GM12878 (cell line): ENCODE results near the gene BACE2. TPM values are rescaled to one million over a fixed set of nuclear protein-coding genes. Genes with fewer than 3 reads are reported as not detected.

ENCODE experiments used
- ATAC-seq: fragments of 200-7000 bp; cut with Tn5 transposase; 3 replicates; pipeline ENCODE4 v1.9.1; 2020; ENCODE audit warnings: mild to moderate bottlenecking, moderate library complexity
- BruUV-seq: library from RNA; stranded (reverse); fragments of 400-500 nt; replicated peaks from 2 replicates; lab custom pipeline; 2021; lab: Mats Ljungman, UMichigan
- CTCF ChIA-PET: fragments of 300-600 bp; sonication (Branson Sonifier 250); formaldehyde crosslinking; extraction: SDS; loops from one replicate; lab custom pipeline; 2021; ENCODE audit warnings: inconsistent platforms; lab: Yijun Ruan, JAX
- POLR2A ChIA-PET: fragments of 350-600 bp; formaldehyde crosslinking; extraction: SDS; loops from one replicate; lab custom pipeline; 2021; ENCODE audit warnings: inconsistent platforms; lab: Charles Lee
- RAD21 ChIA-PET: fragments of 300-600 bp; sonication (Branson Sonifier 250); formaldehyde crosslinking; loops from one replicate; lab custom pipeline; 2023; ENCODE audit warnings: antibody characterized with exemption; ENCODE audit not compliant: unreplicated experiment; lab: Charles Lee
- SMC1A ChIA-PET: fragments of 300-600 bp; sonication (Branson Sonifier 250); formaldehyde crosslinking; loops from one replicate; lab custom pipeline; 2023; ENCODE audit not compliant: unreplicated experiment, uncharacterized antibody; lab: Charles Lee
- DNase-seq: peaks from one replicate; pipeline ENCODE4 v3.0.0-alpha.2; 2011; ENCODE audit warnings: low read depth, low spot score
- FAIRE-seq: peaks from 3 replicates; lab custom pipeline; 2011; peaks lifted over from hg19 to GRCh38; lab: Jason Lieb, UNC
- H2AFZ ChIP-seq: 2 replicates; pipeline ENCODE4 v1.6.0; 2011; ENCODE audit warnings: low read depth, low read length, control low read depth; ENCODE audit not compliant: control insufficient read depth
- H3K27ac ChIP-seq: 2 replicates; pipeline ENCODE4 v1.5.1; 2011; ENCODE audit warnings: control low read depth; ENCODE audit not compliant: control insufficient read depth, insufficient read depth
- H3K27me3 ChIP-seq, 2 experiments: replicated peaks in 1 of 2; 2 replicates each; pipeline versions ENCODE4 v1.6.0 to v1.6.1; 2011; ENCODE audit warnings: low read length in 1 of 2; ENCODE audit not compliant: control insufficient read depth in 2 of 2, insufficient read depth in 2 of 2
- H3K36me3 ChIP-seq, 2 experiments: 2 replicates each; pipeline ENCODE4 v1.5.1; 2011; ENCODE audit warnings: low read length in 1 of 2; ENCODE audit not compliant: control insufficient read depth in 2 of 2, insufficient read depth in 2 of 2
- H3K4me1 ChIP-seq: 2 replicates; pipeline ENCODE4 v1.6.1; 2011; ENCODE audit warnings: mild to moderate bottlenecking, low read length, moderate library complexity, mixed read lengths; ENCODE audit not compliant: control insufficient read depth, insufficient read depth
- H3K4me2 ChIP-seq: 2 replicates; pipeline ENCODE4 v1.6.0; 2011; ENCODE audit warnings: control low read depth; ENCODE audit not compliant: control insufficient read depth, insufficient read depth
- H3K4me3 ChIP-seq: fragments of 200-600 bp; sonication (generic); 2 replicates; pipeline ENCODE4 v1.5.1; 2016
- H3K79me2 ChIP-seq: 2 replicates; pipeline ENCODE4 v1.6.0; 2011; ENCODE audit warnings: low read length; ENCODE audit not compliant: control insufficient read depth, insufficient read depth
- H3K9ac ChIP-seq: 2 replicates; pipeline ENCODE4 v1.8.0; 2011; ENCODE audit warnings: low read length, control low read depth, mixed read lengths; ENCODE audit not compliant: control insufficient read depth, insufficient read depth
- H3K9me3 ChIP-seq: replicated peaks from 3 replicates; pipeline ENCODE4 v1.5.1; 2011; ENCODE audit warnings: mild to moderate bottlenecking, low read length; ENCODE audit not compliant: control insufficient read depth, insufficient read depth
- H4K20me1 ChIP-seq: 2 replicates; pipeline ENCODE4 v1.6.0; 2011; ENCODE audit not compliant: control insufficient read depth, insufficient read depth
- CHD1 ChIP-seq: IDR thresholded peaks from 2 replicates; pipeline ENCODE4 v1.6.1; 2012; ENCODE audit warnings: low read depth, low read length, improper control_type of control experiment
- CHD4 ChIP-seq: fragments of 200-600 bp; sonication (generic); IDR thresholded peaks from 2 replicates; pipeline ENCODE4 v1.6.1; 2016; ENCODE audit warnings: mild to moderate bottlenecking
- CUX1 ChIP-seq: IDR thresholded peaks from 2 replicates; pipeline ENCODE4 v1.6.1; 2012; ENCODE audit warnings: improper control_type of control experiment, low read depth, low read length; ENCODE audit not compliant: insufficient replicate concordance
- E2F8 ChIP-seq: fragments of 450-650 bp; IDR thresholded peaks from 2 replicates; pipeline ENCODE4 v1.6.1; 2018; ENCODE audit warnings: mild to moderate bottlenecking, low read depth, moderate library complexity; ENCODE audit not compliant: partially characterized antibody
- FOS ChIP-seq: IDR thresholded peaks from 3 replicates; pipeline ENCODE4 v1.6.1; 2011; ENCODE audit warnings: borderline replicate concordance; ENCODE audit not compliant: insufficient read length; ENCODE audit errors: extremely low read depth
- SRF ChIP-seq, 2 experiments: IDR thresholded peaks; 2 replicates each; pipeline ENCODE4 v1.6.1; 2011; ENCODE audit warnings: low read depth in 2 of 2, low read length in 2 of 2, mild to moderate bottlenecking in 1 of 2, moderate library complexity in 1 of 2
- WRNIP1 ChIP-seq: IDR thresholded peaks from 2 replicates; pipeline ENCODE4 v1.6.1; 2011; ENCODE audit warnings: low read depth, low read length, improper control_type of control experiment, borderline replicate concordance
- WGBS: methylation state at CpG from one replicate; pipeline ENCODE4 v1.1.6; 2016; ENCODE audit warnings: low lambda C conversion rate; ENCODE audit not compliant: insufficient replicate concordance, insufficient coverage; ENCODE audit errors: missing lambda C conversion rate; 5-methylcytosine and 5-hydroxymethylcytosine counted together
- in situ Hi-C: fragments of 300-500 bp; cut with MboI; formaldehyde crosslinking; loops from 9 replicates; pipeline ENCODE4 v1.14.3; 2018; ENCODE audit warnings: mixed read lengths
- intact Hi-C: fragments of 100-400 bp; cut with micrococcal nuclease; formaldehyde crosslinking; loops from one replicate; pipeline ENCODE4 v1.14.2; 2022; ENCODE audit not compliant: unreplicated experiment
- polyA plus RNA-seq, 11 experiments: library from polyadenylated mRNA; depleted of rRNA in 4 of 11; unstranded in 6 of 11; stranded (reverse) in 5 of 11; fragments of >200 nt; fragmentation: Nextera tagmentation in 4 of 11; fragmentation: Illumina TruSeq in 1 of 11; extraction: Ambion mirVana in 4 of 11; extraction: Trizol in 1 of 11; gene quantifications; 1 replicate in 1 of 11; 2 replicates in 10 of 11; pipeline versions ENCODE4 v1.2.1 to v1.2.3, GENCODE V29; 2011 to 2016; ENCODE audit warnings: inconsistent platforms in 2 of 11, missing spikeins in 2 of 11, low read depth in 1 of 11
- total RNA-seq, 4 experiments: library from RNA; depleted of rRNA in 3 of 4; stranded (reverse); fragments of >200 nt in 3 of 4; fragmentation: Illumina TruSeq in 1 of 4; extraction: Trizol in 1 of 4; gene quantifications; 2 replicates each; pipeline versions ENCODE4 v1.2.1 to v1.2.3, GENCODE V29; 2013 to 2021

The BACE2 gene
- total and polyA plus RNA-seq, 10 of the 15 experiments (the other 5 are each of a cell fraction or from before 2014, with no cell fraction given), result 0.04 to 0.69 (median 0.18) TPM; not detected in 5

GRCh38 chr21:41226853-41227252 lies 58.9 kb downstream of the BACE2 start (continued):
- TF ChIP-seq CUX1, result no peak
- TF ChIP-seq CHD4, result no peak
- no peak for TF ChIP-seq FOS

GRCh38 chr21:41227357-41228005 lies 59.5 kb downstream of the BACE2 start:
- WGBS, result 45% methylated on average over 9 of the region's 9 CpGs
- ATAC-seq, result no peak
- no TSS peak for BruUV-seq
- CTCF ChIA-PET, result no interaction called here
- SMC1A ChIA-PET, result interaction anchor here (1.0 kb wide), 1 partner anchor 12 kb away, joined by 3 read pairs; no protein-coding TSS in a partner anchor
- no peak overlapping the region for H3K4me3 ChIP-seq
- H3K9me3 ChIP-seq, result no peaks in the 10 kb centered on the region; the same call in 2 of the 3 replicates
- H4K20me1 ChIP-seq, result no peaks in the 10 kb centered on the region
- H2AFZ ChIP-seq, result no peak overlapping the region
- H3K27ac ChIP-seq, result no peak overlapping the region
- peaks cover 0 to 6% of the 10 kb centered on the region in 2 experiments; a peak in 2 of 4 replicates for H3K27me3 ChIP-seq
- POLR2A ChIA-PET, result no interaction called here
- no peak overlapping the region for H3K4me2 ChIP-seq
- DNase-seq, result no peak
- RAD21 ChIA-PET, result no interaction called here
- intact Hi-C loops (no loop called here), in situ Hi-C loops (no loop called here)
- no peaks in the 10 kb centered on the region for H3K79me2 ChIP-seq
- H3K9ac ChIP-seq, result no peak overlapping the region
- no peaks in the 10 kb centered on the region; the same call in 1 of the 2 replicates for H3K4me1 ChIP-seq
- H3K36me3 ChIP-seq, result no peaks in the 10 kb centered on the region
- FAIRE-seq, result no peak
- no peak for TF ChIP-seq CHD1
- TF ChIP-seq WRNIP1, result no peak
- TF ChIP-seq E2F8, result no peak
- no peak for TF ChIP-seq CUX1
- TF ChIP-seq SRF (IDR thresholded peaks at IDR 0.05; ENCODE audit: low read depth in 2 of 2, low read length in 2 of 2), result no peak
